Activated T-helper 9 cell treated with anti-CD3 and anti-CD28 coated beads, Interleukin-2, amount 50 U/mL, for 16 hours (primary cell): Measurements from ENCODE around the gene SUPT3H.
"Not testable (repeated sequence)": the region's sequence is repeated elsewhere in the genome, so short reads cannot be mapped to it uniquely, and the experiment has no call there.

Experiments used
- DNase-seq: peaks from one replicate; pipeline ENCODE4 v3.0.0-alpha.2; 2020; ENCODE audit warnings: low read depth

SUPT3H gene

DNA sequence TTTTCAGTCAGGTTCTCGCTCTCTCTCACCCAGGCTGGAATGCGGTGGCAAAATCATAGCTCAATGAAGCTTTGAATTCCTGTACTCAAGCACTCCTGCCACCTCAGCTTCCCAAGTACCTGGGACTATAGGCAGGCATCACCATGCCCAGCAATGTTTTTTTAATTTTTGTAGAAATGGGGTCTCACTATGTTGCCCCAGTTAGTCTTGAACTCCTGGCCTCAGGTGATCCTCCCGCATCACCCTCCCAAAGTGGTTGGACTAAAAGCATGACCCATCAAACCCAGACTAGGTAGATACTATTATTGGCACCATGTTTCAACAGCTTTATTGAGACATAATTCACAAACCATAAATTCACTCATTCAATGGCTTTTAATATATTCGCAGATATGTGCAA lies 122.3 kb downstream of the SUPT3H start:
- no peak for DNase-seq

DNA sequence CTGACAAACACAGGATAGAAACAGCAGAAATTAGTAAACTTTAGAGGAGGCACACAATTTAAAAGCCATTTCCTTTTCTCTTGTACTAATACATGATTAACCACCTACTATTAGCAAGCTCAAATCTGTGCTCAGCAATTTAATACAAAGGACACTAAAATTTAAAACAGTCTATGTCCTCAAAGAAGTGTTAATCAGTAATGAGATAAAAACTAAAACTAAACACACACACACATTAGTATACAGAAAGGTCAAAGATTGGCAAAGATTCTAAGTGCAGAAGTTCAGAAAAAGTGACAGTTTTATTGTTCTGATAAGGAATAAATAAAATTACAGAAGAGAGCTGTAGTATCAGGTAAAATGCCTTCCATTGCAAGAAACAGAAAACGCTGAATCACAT lies 123.5 kb downstream of the SUPT3H start:
- no peak for DNase-seq

DNA sequence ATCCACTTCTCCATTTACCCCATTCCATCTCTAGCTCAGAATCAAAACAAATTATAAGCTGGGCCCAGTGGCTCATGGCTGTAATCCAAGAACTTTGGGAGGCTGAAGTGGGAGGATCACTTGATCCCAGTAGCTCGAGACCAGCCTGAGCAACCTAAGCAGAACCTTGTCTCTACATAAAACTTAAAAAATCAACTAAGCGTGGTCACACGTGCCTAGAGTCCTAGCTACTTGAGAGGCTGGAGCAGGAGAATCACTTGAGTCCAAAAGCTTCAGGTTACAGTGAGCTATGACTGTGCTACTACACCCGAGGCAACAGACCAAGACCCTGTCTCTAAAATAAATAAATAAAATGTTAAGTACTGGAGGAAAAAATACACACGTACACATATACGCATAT lies 124.3 kb downstream of the SUPT3H start:
- DNase-seq = no peak

DNA sequence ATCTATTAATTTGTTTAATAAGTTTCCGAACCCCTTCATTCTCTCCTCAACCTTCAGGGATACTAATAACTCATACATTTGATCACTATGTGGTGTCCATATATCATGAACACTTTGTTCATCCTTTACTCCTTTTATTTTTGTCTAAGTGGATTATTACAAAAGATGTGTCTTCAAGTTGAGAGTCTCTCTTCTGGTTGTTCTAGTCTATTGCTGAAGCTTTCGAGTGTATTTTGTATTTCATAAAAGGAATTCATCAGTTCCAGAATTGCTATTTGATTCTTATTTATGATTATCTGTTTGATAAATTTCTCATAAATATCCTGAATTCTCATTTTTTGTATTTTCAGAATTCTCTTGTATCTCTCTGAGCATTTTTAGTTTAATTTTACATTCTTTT lies 146.1 kb downstream of the SUPT3H start:
- DNase-seq = no peak

DNA sequence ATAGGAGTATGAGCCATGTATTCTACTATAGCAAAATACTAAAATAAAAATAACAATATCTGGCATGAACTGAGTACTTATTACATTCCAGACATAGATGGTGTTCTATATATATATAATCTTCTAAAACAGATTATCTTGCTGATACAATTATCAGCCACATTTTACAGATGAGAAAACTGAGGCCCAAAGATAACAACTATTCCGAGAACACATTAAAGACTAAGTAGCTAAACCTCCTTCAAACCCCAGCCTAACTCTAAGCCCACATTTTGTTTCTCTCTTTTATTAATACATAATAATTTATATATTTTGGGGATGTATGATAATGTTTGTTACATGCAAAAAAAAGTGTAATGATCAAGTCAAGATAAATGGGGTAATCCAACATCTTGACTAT lies 148.3 kb downstream of the SUPT3H start:
- DNase-seq = no peak

DNA sequence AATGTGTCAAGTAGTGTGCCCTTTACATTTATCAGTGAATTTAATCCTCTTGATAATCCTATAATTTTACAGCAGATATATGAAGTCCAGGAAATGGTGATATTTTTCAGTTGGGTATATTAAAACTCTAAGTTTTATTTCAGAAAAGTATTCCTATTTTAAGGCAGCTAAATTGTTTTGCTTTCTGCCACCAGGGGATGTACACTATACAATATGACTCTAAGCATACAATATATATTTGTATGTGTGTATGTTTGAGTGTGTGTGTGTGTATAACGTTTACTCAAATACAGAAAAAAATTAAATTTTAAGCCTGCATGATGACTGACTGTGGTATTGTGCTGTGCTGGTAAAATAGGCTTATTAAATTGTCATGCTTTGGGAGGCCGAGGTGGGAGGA lies 151.7 kb downstream of the SUPT3H start:
- DNase-seq = no peak

DNA sequence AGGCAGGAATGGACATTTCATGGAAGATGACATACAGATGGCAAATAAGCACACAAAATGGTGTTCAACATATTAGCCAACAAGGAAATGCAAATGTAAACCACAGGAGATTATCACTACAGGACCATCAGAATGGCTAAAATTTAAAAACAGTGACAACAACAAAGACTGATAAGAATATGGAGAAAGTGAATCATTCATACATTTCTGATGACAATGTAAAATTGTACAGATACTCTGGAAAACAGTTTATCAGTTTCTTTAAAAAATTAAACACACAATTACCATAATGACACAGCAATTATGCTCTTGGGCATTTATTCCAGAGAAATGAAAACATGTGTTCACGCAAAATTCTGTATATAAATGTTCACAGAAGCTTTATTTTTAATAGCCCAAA lies 155.4 kb downstream of the SUPT3H start:
- DNase-seq = no peak

DNA sequence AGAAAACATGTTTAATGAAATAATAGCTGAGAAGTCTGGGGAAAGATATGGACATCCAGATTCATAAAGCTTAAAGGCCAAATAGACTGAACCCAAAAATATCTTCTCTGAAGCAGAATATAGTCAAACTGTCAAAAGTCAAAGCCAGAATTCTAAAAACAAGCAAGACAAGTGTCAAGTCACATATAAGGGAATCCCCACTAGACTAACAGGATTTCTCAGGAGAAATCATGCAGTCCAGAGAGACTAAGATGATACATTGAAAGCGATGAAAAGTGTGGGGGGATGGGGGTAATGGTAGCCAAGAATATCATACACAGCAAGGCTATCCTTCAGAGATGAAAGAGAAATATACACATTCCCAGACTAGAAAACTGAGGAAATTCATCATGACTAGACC lies 162.0 kb downstream of the SUPT3H start:
- DNase-seq = no peak

DNA sequence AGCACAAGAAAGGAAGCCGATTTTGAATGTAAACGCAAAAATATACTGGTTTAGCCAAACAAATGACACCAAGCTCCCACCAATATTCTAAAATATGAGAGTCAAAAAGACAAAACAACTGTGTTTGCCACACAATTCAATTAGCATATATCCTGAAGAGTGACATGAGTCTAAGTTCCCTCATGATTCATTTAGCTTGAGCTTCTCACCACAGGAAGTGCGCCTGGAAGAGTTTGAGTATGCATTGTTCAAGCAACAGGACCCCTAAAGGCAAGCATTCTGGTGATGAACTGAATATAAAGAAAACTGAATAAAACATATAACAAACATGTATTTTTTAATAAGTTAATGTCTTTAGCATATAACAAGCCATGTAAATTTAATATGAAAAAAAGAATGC lies 164.8 kb downstream of the SUPT3H start:
- DNase-seq = no peak

DNA sequence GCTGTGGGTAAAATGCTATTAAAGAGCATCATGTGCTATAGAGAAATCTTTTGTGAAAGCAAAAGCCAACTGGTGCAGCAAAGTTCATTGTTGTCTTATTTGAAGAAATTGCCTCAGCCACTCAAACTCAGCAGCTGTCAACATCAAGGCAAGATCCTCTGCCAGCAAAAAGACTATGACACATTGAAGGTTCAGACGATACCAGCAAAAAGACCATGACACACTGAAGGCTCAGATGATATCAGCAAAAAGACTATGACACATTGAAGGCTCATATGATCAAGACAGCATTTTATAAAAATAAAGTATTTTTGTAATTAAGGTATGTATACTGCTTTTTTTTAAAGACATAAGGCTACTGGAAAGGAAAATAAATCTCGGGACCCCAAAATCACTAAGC lies 168.0 kb downstream of the SUPT3H start:
- no peak for DNase-seq

DNA sequence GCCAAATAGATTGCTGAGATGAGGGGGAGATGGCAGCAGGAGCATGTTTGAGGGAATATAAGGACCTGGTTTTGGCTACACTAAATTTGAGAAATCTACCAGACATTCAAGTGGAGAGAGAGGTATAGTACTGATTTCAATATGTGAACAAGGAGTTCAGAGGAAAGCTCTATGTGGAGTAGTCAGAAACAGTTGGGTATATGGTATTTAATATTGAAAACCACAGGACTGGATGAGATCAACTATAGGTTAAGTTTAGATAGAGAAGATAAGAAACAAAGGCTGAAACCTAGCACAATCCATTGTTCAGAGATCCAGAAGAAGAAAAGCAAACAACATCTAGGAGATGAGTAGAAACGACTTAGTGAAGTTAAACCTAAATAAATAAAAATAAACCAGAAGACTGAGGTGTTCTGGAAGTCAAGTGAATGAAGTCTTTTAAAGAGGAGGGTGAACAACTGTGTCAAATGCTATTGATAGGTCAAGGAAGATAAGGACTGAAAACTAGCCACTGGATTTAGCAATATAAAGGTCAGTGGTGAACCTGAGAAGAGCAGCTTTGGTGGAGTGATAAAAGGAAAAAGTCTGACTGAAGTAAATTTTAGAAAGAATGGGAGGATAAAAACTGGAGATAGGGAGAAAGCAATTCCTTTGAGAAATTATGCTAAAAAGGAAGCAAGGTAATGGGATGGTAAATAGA lies 170.8 kb downstream of the SUPT3H start:
- DNase-seq = no peak

DNA sequence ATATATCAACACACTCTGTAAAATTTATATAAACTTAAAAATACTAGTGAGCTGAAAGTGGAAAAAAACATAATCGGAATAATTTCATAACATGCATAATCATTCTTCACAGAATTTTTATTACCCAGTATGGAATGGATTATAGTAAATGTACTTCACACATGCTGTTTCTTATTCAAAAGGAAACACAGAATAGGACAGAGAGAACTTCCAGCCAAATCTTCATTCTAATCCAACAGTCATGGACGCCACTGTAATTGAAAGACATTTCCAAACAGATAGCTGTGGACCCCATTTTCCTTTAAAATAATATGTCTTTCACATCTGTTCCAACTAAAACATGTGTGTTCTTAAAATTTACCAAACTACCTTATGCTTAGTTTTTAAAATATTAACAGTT lies 176.2 kb downstream of the SUPT3H start:
- no peak for DNase-seq

DNA sequence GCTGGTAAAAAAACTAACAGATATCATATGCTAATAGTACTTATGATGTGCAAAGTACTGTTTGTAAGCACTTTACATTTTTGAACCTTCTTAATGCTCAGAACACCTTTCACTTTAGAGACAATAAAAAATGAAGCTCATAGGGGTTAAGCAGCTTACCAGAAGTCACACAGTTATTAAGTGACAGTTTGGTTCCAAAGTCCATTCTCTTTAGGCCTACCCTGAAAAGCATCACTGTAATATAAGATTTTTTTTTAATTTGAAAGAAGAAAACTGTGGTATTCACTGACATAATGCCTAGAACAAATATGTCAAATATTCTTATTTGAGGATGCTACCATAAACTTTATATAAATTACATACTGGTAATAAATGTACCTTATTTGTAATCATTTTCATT lies 177.2 kb downstream of the SUPT3H start:
- DNase-seq = no peak

DNA sequence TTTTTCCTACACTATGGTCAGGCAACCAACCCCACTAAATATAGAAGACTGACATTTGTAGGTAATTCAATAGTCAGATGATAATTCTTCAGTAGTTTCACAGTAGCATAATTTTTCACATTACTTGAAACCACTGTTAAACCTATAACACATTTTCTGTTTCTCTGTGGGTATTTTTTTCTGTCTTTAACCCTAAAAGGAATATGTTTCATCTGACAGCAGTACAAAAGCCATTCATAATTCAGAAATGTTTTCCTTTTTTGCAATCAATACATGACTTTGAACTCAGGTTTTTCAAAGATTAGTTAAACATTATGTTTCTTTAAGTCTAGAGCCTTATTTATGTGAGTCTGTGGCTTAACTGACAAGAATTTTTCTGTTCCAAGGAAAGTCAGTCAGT lies 178.2 kb downstream of the SUPT3H start:
- DNase-seq = no peak

DNA sequence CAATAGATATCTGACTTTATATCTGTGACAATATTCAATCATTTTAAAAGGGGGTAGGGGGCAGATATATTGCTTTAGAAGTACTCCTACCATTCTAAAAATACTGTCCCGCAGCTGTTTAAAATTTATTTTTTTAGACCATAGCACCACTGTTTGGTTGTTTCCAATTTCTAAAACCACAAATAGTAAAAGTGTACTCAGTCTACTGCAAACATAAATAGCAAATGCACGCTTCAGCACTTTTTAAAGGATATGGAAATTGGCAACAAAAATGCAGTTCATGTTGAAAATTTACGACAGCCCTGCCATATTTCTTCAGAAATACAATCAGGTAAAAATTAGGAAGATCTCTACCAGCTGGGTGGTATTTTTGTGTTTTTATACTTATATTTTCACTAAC lies 181.6 kb downstream of the SUPT3H start:
- no peak for DNase-seq

DNA sequence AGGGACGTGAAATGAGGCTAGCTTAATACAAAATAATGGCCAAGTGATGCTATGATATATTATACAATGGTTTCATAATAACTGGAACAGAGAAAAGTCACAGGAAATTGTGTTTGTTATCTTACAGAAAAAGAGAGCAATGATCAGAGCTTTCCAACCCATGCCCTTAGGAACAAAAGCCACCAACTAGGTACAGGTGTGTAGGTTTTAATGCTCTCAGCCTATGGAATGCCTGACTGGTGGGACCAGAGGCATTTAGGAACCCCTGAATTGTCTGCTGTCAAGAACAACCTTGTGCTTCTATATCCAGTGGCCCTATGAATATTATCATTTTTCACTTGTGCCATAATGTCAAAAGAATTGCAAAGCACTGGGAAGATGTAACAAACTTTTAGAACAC lies 182.6 kb downstream of the SUPT3H start:
- no peak for DNase-seq

DNA sequence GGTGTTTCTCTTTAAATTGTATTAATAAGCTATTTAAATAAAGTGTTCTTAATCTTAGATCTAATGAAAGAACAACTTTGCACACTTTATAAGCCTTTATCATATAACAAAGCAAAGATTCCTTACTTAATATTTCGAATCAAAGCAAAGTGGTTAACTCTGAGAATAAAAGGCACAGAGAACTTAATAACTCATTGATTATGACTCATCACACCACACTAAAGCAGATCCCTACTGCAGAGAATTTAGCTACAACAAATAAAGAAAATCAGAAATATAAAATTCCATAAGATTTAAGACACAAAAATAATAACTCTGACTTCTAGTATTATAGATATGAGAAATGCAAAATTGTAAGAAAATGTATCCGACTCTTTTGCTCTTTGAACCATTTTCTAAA lies 185.2 kb downstream of the SUPT3H start:
- no peak for DNase-seq

DNA sequence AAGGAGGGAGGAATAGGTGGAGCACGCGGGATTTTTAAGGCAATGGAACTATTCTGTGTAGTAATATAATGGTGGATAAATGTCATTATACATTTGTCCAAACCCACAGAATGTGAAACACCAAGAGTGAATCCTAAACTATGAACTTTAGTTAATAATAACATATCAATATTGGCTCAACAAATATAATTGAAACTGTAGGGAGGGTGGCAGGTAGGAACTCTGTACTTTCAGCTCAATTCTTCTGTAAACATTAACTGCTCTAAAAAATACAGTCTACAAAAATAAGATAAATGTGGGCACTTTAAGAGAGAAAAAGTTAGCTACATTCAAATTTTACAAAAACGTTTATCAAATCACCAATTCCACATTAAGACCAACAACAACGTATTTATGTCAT lies 186.3 kb downstream of the SUPT3H start:
- DNase-seq = no peak

DNA sequence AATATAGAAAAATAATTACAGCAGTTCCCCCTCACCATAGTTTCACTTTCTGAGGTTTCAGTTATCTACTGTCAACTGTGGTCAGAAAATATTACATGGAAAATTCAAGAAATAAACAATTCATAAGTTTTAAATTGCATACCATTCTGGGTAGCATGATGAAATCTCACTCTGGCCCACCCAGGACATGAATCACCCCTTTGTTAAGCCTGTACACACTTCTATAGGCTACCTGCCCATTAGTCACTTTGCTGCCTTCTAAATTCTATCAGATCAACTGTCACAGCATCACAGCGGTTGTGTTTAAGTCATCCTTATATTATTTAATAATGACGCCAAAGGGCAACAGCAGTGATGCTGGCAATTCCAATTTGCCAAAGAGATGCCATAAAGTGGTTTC lies 189.9 kb downstream of the SUPT3H start:
- no peak for DNase-seq

DNA sequence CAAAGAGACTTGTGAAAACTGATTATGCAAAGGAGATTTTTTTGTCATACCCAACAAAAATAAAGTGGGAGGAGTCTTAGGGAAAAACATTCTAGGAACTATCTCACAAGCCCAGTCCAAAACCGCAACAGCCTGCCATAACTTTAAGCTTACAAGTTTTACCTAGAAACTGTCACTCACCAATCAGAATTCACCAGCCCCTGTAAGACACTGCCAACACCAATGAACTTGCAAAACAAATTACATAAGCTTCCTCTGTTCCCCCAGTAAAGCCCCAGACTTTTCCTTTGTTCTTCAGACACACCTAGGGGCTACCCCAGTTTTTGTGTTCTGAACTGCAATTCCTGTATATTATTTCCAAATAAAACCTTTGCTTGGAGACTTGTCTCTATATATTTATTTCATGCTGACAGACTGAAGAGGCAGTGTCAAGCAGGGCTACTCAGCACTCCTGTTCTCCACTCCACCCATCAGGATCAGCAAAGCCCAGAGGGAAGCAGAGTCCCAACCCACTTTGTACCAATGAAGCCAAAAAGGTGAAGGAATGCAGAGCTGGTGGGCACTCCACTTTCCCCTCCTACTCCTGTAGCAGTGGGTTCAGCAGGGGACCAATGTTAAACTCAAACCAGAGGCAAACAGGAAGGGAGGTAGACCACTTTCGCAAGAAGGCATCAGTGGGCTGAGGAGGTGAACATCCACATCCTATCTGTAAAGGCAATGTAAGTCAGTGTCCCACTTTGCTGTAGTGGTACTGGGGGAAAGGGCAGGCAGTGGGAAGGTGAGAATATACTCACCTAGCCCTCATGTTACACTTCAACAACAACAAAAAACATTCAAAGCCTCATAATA lies 192.1 kb downstream of the SUPT3H start:
- no peak for DNase-seq

DNA sequence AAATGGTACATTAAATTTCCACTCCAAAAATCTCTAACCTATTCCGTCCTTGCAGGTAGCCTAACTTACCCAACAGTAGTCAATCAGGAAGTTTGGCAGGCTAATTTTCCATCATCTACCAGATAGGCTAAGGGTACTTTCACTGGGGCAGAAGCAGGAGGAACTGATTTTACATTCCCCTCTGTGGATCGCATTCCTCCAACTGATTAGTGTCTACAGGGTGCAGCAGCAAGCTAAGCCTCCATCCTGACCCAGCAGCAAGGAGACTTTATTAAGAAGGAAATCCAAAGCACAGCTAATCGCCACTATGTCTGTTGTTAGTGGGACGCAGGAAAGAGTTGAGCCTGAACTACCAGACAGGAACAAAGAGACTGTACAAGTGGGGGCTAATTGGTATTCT lies 192.8 kb downstream of the SUPT3H start:
- no peak for DNase-seq

DNA sequence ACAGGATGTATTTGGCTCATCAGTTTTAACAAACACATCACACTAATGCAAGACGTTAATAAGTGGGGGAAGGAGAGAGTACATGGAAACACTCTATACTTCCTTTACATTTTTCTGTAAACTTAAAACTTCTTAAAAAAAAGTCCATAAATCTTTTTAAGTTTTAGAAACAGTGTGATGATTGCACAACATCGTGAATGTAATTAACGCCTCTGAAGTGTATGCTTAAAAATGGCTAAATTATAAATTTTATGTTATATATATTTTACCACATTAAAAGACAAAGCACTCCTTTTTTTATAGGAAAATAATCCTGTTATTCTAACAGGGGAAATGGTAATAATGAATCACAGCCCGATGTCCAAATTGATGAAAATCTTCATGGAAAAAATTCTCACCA lies 193.7 kb downstream of the SUPT3H start:
- DNase-seq = no peak

DNA sequence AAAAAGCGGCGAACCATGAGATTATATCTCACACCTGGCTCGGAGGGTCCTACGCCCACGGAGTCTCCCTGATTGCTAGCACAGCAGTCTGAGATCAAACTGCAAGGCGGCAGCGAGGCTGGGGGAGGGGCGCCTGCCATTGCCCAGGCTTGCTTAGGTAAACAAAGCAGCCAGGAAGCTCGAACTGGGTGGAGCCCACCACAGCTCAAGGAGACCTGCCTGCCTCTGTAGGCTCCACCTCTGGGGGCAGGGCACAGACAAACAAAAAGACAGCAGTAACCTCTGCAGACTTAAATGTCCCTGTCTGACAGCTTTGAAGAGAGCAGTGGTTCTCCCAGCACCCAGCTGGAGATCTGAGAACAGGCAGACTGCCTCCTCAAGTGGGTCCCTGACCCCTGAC lies 201.4 kb downstream of the SUPT3H start:
- not testable (repeated sequence) for DNase-seq

DNA sequence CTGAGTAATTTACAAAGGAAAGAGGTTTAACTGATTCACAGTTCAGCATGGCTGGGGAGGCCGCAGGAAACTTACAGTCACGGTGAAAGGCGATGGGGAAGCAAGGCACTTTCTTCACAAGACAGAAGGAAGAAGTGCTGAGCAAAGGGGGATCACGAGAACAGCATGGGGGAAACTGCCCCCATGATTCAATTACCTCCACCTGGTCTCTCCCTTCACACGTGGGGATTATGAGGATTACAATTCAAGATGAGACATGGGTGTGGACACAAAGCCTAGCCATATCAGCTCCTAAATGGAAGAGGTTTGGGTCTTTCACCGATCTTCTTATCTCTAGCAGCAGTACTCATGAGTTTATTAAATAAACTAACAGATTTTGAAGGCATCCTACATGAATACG lies 202.5 kb downstream of the SUPT3H start:
- DNase-seq = no peak
